CD4-positive, alpha-beta T cell treated with Interleukin-10 for 1 hour (primary cell): Measurements from ENCODE around the gene TBC1D14.

ENCODE experiments used
- DNase-seq: peaks from one replicate; pipeline ENCODE4 v3.0.0-alpha.2; 2020

TBC1D14 gene

DNA sequence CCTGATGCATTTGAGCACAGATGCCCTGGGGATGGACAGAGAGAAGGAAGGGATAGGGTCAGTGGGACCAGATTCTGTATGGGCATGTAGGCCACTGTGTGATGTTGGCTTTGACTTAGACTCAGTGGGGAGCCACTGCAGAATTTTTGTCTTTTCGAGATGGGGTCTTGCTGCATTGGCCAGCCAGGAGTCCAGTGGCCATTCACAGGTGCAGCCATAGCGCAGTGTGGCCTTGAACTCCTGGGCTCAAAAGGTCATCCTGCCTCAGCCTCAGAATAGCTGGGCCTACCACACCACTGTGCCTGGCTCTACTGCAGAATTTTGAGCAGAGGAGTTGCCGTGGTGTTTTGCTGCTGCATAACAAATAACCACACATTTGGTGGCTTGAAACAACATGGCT, 22.8 kb downstream of the TBC1D14 start:
- no peak for DNase-seq

DNA sequence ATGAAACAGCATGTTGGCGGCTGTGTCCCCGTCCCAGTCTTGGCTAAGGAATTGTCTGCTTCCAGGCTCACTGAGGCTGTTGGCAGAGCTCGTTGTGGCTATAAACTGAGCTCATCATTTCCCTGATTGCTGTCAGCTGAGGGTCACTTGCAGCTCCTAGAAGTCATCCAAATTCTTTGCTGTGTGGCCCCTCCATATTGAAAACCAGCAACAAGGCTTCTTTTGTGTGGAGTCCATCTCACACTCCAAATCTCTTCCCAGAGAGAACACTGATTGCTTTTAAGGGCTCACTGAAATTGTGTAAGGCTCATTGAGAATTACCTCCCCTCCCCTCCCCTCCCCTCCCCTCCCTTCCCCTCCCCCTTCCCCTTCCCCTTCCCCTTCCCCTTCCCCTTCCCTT, 23.3 kb downstream of the TBC1D14 start:
- DNase-seq, result no peak

DNA sequence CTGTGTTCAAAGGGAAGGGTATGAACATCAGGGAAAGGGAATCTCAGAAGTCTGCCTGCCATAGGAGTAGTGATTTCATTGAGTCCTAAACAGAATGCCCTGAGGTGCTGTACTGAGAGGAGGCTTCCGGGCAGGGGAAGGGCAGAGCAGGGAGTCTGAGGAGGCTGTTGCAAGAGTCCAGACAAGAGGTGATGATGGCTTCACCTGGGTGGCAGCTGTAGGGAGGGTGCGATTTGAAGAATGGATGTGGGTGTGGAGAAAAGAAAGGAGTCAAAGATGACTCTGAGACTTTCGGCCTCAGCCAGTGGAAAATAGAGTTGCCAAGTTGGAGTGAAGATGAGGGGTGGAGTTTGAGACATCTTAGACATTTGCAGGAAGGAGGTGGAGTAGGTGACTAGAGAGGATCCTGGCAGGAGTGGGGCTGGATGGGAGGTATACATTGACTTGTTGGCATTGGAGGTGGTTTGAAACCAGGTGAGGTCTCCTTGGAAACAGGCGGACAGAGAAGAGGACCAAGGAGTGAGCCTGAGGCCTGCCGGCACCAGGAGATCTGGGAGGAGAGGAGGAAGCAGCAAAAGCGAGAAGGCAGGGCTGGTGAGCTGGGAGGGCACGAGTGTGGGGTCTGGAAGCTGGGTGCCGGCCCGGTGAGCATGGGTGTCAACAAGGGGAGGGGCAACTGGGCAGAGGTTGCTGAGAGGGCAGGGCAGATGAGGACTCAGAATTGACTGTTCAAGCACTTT, 24.2 kb downstream of the TBC1D14 start:
- DNase-seq, result no peak

DNA sequence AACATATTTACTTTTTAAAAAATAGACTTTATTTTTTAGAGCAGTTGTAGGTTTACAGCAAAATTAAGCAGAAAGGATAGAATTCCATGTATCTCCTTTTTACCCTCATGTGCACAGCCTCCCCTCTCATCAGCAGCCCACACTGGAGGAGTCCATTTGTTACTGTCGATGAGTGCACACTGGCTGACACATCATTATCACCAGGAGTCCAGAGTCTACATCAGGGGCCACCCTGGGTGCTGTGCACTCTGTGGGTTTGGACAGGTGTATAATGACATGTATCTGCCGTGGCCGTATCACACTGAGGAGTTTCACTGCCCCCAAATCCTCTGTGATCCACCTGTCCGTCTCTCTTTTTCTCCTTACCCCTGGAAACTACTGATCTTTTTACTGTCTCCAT, 26.3 kb downstream of the TBC1D14 start:
- no peak for DNase-seq

DNA sequence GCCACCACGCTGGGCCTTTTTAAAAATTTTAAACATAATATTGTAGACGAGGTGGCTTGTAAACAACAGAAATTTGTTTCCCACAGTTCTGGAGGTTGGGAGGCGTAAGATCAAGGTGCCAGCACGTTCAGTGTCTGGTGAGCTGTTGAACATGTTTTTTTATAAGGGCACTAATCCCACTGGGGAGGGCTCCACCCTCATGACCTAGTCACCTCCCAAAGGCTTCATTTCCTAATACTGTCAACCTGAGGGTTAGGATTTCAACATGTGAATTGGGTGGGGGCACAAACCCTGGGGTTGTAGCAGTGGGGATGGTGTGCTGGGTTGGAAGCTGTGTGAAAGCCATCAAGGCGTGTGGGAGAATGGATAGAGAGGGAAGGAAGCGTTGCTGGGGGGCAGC, 27.6 kb downstream of the TBC1D14 start:
- no peak for DNase-seq

DNA sequence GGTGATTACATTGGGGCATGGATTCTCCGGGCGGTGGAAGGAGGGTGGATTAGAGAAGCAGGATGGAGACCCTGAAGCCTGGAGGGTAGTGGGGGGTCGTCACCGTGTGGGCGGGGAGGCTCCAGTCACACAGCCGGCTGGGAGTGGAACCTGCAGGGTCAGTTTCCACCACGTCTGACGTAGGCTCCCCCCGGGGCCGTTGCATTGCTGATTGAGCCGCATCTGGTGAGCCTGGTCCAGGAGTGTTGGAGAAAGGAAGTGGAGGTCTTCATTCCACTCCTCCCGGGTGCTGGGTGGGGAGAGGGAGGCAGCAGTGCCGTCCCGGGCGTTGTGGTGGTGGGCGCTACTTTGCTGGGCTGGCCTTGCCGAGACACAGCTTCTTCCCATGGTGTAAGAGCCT, 28.1 kb downstream of the TBC1D14 start:
- no peak for DNase-seq

DNA sequence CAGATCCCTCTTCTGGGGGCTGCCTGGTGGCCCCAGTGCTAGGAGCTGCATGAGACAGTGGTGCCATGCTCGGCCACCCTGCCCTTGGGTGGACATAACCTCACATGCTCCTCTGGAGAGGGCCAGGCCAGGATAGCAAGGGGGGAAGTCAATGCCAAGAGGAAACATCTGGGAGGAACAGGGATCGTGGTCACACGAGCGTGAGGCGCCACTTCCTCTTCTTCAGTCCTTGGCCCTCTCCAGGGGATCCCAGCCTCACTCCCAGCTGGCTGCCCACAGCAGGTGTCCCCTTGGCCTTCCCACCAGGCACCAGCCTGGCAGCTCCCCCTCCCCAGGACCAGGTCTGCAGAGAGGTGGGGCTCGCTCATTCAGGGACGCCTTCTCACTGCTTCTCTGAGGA, 28.6 kb downstream of the TBC1D14 start:
- no peak for DNase-seq

DNA sequence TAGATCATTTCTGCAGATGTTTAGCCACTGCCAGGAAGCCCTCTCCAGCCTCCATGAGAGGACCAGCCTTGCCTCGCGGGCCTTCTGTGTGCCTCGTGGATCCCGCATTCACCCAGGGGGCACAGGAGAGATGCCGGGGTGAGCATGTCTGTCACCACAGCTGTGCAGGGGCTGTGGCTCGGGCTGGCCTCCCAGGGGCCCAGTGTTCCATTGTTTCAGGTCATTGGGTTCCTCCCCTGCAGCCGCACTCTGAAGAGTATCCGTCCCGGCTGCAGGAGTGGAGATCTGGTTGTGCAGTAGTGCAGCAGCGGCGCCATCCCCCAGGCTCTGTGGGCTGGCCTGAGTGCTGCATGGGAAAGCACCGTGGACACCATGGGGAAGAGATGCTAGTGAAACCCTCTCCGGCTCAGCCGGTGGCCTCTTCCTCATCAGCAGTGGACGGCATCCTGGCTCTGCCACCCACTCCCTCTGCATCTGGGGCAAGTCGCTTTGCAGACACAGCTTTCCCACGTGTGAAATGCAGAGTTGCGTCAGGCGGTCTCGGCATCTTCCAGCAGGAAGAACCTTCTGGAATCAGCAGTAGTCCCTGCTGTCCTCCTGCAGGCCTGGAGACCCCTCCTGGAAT, 29.1 kb downstream of the TBC1D14 start:
- DNase-seq, result no peak

DNA sequence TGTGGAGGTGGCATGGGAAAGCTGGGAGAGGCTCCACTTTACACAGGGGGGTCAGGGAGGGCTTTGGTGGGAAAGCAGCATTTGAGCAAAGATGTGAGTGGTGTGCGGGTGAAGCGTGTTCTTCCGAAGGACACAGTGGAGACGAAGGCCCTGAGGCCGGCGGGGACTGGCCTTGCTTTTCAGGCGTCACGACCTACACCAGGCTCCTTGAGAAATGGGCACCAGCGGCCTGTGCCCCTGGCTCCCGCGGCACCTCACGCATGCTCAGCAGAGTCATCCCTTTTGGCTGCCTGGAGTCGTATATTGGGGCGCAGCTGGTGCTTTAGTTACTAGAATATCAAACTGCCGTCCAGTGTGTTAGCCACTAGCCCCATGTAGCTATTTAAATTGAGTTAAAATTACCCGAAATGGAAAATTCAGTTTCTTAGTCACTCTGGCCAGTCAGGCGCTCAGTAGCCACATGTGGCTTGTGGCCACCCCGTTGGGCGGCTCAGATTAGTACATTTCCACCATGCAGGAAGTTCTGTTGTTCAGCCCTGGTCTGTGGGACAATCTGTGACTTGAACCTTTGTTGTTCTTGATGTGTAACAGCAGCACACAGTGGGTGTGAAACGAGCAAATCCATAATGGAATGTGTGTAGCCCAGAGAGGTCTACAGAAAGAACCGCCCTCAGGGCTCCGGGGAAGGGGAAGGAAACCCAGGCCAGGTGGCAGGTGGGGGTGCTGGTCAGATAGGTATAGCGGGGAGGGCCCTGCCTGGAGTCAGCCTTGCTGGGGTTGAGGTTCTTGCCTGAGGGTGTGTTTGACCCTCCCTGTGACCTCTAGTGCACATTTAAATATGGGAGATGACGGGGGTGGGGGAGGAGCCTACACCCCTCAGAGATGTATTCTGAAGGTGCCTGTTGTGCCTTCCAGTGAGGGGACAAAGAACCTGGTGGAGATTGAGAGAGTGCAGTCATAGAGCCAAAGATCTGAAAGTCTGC, 30.4 kb downstream of the TBC1D14 start:
- no peak for DNase-seq

DNA sequence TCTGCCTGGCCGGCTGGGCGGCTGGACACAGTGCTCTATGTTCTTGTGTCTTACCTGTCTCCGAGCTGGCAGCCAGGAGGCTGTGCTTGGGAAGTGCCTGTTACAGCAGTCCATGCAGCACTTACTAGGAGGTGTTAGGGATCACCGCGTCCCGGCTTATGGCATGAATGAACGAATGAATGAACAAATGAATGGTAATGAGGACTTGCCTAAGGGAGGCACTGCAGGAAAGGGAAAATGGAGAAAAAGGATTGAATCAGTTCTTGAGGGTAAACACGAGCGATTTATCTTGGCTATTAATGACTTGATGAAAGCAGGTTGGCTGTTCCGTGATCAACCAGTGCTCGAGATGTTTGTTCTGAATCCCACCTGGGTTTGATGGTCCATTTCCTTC, 31.1 kb downstream of the TBC1D14 start:
- no peak for DNase-seq

DNA sequence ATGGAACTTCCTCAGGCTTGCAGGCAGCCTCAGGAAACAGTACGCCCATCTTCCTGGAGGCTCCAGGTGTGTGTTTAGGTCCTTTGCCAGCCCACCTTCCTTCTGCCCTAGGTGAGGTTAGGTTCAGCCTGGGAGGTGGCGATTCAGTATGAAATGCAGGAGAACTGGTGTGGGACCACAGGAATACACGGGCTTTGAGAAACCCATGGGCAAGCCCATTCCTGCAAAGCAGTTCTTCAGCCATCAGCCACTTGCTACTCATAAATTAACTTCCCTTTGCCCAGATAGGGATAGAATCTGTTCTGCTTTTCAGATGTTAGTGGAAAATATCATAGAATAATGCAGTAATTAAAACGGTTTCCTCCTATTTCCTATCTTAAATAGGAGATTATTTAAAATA, 32.2 kb downstream of the TBC1D14 start:
- no peak for DNase-seq

DNA sequence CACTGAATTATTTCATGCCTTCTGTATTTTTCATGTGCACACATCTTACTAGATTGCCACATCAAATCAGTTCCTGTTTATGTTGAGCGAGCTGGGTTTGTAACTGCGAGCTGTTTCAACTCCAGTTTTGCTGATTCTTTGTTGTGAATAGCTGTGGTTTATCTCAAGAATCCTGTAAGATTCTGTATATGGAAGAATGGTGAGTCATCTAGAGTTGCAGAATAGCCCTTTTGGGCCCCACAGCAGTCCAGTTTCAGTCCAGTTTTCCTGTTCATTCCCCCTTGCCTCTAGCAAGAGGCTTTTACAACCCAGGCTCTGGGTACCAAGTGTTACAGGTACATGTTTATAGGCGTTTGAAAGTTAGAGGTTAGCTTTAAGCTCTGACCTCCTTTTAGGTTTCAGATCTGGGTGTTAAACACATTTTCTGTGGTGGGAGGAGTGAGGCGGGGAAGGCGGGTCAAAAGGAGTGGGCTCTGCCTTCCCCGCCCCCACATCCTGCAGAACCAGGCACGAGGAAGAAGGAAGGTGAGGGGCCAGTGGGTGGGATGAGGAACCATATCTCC, 32.7 kb downstream of the TBC1D14 start:
- DNase-seq, result peak; percentile 52

DNA sequence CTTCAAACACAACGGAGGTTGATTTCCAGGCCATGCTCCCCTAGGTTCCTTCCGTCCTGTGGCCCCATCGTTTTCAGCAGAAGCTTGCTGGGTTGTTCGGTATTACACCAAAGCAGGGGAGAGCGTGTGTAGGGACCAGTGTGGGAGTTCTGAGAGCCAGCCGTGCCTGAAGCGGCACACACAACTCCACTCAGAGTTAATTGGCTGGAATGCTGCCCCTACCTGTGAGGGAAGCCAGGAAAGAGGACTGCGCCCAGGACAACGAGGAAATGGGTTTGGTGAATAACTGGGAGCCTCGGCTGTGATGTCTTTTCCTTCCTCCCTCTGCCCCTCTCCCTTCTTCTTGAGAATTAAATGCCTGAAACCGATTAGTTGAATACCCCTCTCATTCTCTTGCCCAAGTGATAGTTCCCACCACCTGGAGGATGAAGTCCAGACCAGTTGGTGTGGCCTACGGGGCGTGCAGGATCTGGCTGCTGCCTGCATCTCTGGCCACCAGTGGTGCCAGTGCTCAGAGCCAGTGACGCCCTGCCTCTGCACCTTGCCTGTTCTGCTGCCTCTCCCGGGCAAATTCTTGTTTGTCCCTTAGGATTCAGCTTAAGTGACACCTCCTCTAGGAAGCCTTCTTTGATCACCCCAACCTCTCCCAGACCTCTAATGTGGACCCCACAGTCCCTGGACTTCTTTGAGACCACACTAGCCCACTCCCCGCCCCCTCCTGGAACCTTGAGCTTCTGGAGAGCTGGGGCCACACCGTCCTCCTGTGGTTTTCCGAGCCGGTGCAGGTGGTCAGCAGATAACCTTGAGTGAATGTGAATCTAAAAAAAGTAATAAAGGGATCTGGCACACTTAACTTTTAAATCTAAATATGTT, 33.6 kb downstream of the TBC1D14 start:
- no peak for DNase-seq

DNA sequence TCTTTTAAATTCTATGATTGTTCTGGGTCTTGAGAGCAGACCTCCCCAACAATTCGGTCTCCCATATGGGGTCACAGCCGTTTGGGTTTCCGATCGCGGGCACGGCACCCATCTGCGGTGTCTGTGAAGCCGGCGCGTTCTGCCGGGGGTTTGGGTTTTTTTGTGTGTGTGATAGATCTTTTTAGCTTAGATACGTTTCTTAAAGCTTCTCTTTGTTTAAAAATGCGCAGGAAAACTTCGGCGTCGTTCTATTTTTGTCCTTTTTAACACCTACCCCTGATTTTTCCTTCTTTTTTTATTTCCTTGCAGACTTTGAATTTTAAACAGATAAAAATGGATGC, 34.2 kb downstream of the TBC1D14 start:
- no peak for DNase-seq

DNA sequence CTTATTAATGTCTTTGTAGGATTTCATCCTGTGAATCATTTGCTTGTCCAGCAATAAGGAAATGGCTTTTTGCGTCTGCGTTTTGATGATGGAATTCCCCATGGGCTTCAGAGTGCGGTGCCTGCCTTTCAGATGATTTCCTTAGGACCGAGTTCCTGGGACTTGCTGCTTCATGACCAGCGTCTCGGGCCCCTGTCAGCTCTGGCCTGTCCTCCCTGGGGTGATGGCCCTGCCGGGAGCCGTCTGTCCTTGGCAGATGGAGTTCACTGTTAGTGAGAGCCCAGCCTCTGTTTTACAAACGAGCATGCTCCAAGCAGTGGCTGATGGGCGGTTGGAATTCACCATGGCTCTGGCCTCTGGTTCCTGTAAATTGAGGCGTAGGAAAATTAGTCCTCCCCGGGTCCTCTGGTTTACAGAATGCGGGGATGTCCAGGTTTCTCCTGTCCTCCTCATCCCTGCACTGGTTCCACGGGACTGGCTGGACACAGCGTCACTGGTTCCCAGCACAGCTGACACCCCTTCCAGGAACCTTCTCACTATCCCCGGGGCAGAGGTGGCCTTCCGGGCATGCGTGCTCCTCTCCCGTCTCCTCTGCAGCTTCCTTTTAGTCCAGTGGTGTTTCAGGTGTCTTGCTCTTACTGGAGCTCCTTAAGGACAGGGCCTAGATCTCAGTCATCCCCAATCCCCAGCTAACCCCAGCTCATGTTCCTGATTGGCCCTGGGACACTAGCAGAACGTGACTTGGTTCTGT, 34.9 kb downstream of the TBC1D14 start:
- DNase-seq, result no peak

DNA sequence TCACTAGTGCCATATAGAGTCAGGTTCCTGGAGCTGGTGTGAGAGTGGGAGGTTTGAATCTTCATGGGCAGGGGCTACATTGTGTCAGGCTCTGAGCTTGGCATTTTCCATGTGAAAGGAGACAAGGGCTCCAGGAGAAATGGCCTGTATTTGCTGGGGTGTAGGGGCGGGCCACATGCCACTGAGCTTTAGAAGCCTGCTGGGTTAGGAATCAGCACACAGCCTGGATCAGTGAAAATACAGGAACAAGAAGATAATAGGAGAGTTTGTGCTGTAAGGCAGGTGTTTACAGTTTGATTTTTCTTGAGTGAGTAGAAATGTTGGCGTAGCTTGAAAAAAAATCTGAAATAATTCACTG, 35.4 kb downstream of the TBC1D14 start:
- no peak for DNase-seq

DNA sequence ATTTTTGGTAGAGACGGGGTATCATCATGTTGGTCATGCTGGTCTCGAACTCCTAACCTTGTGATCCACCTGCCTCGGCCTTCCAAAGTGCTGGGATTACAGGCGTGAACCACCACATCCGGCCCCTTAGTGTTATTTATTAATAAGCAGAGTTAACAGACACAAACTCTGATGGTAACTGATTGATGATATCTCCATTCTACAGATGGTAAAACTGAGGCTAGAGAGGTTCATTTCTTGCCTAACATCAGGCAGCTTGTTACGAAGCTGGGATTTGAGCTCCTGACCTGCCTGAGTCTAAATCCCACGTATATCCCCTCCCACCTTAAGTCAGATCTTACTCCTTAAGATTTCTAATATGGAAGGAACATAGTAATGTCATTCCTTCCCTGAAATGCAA, 36.9 kb downstream of the TBC1D14 start:
- no peak for DNase-seq

DNA sequence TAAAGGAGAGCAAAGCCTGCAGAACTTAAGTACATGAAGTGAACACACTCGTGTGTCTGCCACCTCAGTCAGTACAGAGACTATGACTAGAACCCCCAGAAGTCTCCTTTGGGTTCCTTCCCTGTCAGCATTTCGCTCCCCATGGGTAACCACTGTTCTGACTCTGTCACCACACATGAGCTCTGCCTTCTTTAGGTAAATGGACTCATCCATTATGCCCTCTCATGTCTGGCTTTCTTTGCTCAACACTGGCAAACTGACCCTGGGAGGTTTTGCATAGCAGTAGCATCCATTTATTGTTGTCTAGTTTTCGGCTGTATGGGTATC, 38.5 kb downstream of the TBC1D14 start:
- DNase-seq, result no peak

DNA sequence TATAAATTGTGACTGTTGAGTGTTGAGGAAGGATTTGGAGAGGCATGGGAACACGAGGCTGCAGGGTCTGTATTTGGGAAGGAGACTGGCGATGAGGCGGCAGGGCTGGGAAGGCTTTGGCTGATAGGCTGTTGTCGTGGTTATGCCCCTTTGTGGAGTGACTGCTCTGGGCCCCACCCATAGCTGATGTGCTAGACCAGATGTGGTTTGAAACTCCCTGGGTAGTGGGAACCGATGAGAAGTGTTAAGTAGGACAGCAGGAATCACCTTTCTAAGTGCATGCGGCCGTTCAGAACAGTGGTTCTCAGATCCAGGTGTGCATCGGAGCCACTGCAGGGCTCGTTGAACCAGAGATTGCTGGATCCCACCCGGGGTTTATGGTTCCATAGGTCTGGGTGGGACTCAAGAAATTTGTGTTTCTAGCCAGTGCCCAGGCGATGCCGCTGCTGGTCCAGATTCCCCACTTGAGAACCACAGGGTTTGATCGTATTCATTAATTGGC, 42.3 kb downstream of the TBC1D14 start:
- peak; percentile 25 for DNase-seq

DNA sequence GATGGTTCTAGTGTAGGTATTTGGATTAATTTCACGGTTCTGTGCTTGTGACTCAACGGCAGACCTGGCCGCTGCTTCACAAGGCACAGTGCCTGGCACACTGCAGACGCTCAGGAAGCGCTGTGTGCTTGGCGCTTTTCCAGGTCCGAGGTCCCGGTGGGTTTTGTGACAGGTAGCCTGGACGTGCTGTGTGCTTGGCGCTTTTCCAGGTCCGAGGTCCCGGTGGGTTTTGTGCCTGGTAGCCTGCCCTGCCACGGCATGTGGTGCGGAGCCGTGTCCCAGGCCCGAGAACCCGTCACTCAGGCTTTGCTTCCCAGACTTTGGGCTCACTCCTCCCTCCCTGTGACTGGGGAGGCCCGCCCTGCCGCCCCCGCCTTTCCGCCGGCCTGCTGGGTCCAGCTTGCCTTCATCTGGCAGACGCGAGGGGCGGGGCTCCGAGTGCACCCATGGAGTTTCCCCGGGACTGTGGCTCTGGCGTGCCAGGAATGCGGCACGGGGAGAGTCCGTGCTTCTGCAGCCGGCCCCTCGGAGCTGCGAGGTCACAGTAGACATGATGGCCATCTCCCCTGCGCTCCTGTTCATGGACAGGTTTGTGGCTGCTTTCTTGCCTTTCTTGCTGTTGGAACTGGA, 44.2 kb downstream of the TBC1D14 start:
- no peak for DNase-seq

DNA sequence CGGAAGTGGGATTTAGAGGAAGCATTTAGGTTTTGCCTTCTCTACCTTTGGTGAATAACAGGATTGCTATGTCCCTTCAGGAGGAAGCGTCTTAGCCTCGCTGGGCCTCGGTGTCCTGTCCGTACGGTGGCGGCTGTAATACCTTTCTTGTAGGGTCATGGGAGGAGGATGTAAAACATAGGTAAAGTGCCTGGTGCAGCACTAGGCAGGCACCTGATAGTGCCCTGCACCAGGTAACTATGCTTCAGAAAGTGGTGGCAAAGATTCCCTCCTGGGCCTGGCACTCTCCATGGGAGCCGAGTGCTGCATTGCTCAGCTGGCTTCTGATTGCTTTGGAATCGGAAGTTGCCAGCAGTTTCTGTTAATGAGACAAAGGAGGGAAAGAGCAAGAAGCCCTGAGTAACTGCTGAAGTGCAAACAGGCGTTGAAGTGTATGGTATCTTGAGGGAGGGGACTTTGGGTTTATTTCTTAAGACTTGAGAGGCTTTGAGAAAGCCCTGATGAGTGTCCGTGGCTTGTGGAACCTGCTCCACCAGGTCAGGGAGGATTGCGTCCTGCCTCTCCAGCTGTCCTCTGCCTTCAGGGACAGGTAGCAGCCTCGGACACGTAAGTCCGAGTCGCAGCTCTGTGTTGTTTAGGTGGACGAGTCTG, 45.8 kb downstream of the TBC1D14 start:
- no peak for DNase-seq
